ENCODE measurements around the gene SPEG. TPM values are rescaled to one million over a fixed set of nuclear protein-coding genes. Genes with fewer than 3 reads are reported as not detected.

SPEG gene
- total and polyA plus RNA-seq, 2 of the 13 experiments (the other 11 are each of a cell fraction or from before 2014, with no cell fraction given), result 0.18 to 0.24 TPM

DNA sequence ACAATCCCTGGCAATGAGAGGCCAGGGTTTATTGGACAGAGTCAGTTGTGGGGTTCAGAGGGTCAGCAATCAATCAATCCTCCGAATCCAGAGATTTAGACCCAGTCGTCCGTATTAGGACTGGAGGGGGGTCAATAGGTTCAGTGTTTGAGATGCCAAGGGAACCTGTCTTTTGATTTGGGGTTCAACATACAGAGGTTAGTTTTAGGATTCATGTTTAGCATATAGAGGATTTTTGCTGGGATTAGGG is 64.3 kb downstream of the SPEG start (continued):
- no peak for TF ChIP-seq ZNF746 (CRISPR knock-in tag; IDR thresholded peaks at IDR 0.05)
- TF ChIP-seq TAF1 (CRISPR knock-in tag; IDR thresholded peaks at IDR 0.05), result no peak
- no peak for TF ChIP-seq SMAD3 (CRISPR knock-in tag; IDR thresholded peaks at IDR 0.05)
- TF ChIP-seq CHD2 (IDR thresholded peaks at IDR 0.05; ENCODE audit: low read depth, low read length), result no peak
- no peak for TF ChIP-seq ZBTB34 (CRISPR knock-in tag; IDR thresholded peaks at IDR 0.05)
- no peak for TF ChIP-seq NFE2 (CRISPR knock-in tag; IDR thresholded peaks at IDR 0.05)
- TF ChIP-seq TRIM24 (CRISPR knock-in tag; IDR thresholded peaks at IDR 0.05), result no peak
- no peak for TF ChIP-seq MED1 (CRISPR knock-in tag; IDR thresholded peaks at IDR 0.05)
- no peak for TF ChIP-seq ATF2 (CRISPR knock-in tag; IDR thresholded peaks at IDR 0.05)
- no peak for TF ChIP-seq ZNF367 (CRISPR knock-in tag; IDR thresholded peaks at IDR 0.05; ENCODE audit: borderline replicate concordance)
- no peak for TF ChIP-seq ZNF652 (CRISPR knock-in tag; IDR thresholded peaks at IDR 0.05; ENCODE audit: borderline replicate concordance, low read depth)
- TF ChIP-seq, protein P1, sequence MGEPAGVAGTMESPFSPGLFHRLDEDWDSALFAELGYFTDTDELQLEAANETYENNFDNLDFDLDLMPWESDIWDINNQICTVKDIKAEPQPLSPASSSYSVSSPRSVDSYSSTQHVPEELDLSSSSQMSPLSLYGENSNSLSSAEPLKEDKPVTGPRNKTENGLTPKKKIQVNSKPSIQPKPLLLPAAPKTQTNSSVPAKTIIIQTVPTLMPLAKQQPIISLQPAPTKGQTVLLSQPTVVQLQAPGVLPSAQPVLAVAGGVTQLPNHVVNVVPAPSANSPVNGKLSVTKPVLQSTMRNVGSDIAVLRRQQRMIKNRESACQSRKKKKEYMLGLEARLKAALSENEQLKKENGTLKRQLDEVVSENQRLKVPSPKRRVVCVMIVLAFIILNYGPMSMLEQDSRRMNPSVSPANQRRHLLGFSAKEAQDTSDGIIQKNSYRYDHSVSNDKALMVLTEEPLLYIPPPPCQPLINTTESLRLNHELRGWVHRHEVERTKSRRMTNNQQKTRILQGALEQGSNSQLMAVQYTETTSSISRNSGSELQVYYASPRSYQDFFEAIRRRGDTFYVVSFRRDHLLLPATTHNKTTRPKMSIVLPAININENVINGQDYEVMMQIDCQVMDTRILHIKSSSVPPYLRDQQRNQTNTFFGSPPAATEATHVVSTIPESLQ (CRISPR knock-in tag; conservative IDR thresholded peaks at IDR 0.05), result no peak
- no peak for TF ChIP-seq ZBTB43 (CRISPR knock-in tag; conservative IDR thresholded peaks at IDR 0.05)
- no peak for TF ChIP-seq ZEB1 (IDR thresholded peaks at IDR 0.05; ENCODE audit: insufficient replicate concordance, low read depth)
- TF ChIP-seq DRAP1 (CRISPR knock-in tag; IDR thresholded peaks at IDR 0.05), result no peak
- no peak for TF ChIP-seq GLI4 (CRISPR knock-in tag; IDR thresholded peaks at IDR 0.05; ENCODE audit: borderline replicate concordance)
- no peak for TF ChIP-seq ZNF512 (CRISPR knock-in tag; IDR thresholded peaks at IDR 0.05)
- TF ChIP-seq CREB1 (IDR thresholded peaks at IDR 0.05), result no peak
- TF ChIP-seq CREB1 (CRISPR knock-in tag; IDR thresholded peaks at IDR 0.05), result 0 out of 2 replicates have a peak, but pooled peaks have one; percentile 10
- TF ChIP-seq ZNF605 (CRISPR knock-in tag; IDR thresholded peaks at IDR 0.05), result no peak
- TF ChIP-seq, protein P2, sequence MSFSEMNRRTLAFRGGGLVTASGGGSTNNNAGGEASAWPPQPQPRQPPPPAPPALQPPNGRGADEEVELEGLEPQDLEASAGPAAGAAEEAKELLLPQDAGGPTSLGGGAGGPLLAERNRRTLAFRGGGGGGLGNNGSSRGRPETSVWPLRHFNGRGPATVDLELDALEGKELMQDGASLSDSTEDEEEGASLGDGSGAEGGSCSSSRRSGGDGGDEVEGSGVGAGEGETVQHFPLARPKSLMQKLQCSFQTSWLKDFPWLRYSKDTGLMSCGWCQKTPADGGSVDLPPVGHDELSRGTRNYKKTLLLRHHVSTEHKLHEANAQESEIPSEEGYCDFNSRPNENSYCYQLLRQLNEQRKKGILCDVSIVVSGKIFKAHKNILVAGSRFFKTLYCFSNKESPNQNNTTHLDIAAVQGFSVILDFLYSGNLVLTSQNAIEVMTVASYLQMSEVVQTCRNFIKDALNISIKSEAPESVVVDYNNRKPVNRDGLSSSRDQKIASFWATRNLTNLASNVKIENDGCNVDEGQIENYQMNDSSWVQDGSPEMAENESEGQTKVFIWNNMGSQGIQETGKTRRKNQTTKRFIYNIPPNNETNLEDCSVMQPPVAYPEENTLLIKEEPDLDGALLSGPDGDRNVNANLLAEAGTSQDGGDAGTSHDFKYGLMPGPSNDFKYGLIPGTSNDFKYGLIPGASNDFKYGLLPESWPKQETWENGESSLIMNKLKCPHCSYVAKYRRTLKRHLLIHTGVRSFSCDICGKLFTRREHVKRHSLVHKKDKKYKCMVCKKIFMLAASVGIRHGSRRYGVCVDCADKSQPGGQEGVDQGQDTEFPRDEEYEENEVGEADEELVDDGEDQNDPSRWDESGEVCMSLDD (CRISPR knock-in tag; IDR thresholded peaks at IDR 0.05; ENCODE audit: borderline replicate concordance), result 0 out of 2 replicates have a peak, but pooled peaks have one; percentile 19
